ENCODE data around the gene CADM2. TPM values are rescaled to one million over a fixed set of nuclear protein-coding genes. Genes with fewer than 3 reads are reported as not detected.

The CADM2 gene
- total and polyA plus RNA-seq, 2 experiments from 2014 or later: 13.3 to 47.5 TPM

DNA sequence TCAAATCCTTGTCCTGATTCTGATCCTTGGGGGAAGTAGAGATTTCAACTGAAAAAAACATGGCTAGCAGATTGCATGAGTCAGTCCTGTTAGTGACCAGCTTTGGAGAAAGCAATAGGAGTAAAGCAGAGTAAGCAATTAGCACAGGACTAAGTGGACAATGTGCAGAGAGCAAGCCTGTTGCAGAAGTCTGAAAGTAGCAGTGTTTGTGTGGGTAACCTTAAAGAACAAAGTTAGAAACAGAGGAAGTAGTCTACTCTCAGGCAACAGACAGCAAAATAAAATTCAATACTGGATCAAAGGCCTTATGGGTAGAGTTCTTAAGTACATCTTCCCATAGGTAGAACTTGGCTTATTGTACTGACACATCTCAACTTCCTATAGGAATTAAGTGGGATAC, 916.8 kb downstream of the CADM2 start (continued):
- TF ChIP-seq, protein P1, sequence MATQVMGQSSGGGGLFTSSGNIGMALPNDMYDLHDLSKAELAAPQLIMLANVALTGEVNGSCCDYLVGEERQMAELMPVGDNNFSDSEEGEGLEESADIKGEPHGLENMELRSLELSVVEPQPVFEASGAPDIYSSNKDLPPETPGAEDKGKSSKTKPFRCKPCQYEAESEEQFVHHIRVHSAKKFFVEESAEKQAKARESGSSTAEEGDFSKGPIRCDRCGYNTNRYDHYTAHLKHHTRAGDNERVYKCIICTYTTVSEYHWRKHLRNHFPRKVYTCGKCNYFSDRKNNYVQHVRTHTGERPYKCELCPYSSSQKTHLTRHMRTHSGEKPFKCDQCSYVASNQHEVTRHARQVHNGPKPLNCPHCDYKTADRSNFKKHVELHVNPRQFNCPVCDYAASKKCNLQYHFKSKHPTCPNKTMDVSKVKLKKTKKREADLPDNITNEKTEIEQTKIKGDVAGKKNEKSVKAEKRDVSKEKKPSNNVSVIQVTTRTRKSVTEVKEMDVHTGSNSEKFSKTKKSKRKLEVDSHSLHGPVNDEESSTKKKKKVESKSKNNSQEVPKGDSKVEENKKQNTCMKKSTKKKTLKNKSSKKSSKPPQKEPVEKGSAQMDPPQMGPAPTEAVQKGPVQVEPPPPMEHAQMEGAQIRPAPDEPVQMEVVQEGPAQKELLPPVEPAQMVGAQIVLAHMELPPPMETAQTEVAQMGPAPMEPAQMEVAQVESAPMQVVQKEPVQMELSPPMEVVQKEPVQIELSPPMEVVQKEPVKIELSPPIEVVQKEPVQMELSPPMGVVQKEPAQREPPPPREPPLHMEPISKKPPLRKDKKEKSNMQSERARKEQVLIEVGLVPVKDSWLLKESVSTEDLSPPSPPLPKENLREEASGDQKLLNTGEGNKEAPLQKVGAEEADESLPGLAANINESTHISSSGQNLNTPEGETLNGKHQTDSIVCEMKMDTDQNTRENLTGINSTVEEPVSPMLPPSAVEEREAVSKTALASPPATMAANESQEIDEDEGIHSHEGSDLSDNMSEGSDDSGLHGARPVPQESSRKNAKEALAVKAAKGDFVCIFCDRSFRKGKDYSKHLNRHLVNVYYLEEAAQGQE (IDR thresholded peaks at IDR 0.05; ENCODE audit: unreplicated experiment): no peak
- no peak for TF ChIP-seq CREB1 (CRISPR knock-in tag; IDR thresholded peaks at IDR 0.05; ENCODE audit: low read depth)
- no peak for TF ChIP-seq STAT1 (IDR thresholded peaks at IDR 0.05; ENCODE audit: unreplicated experiment)
- TF ChIP-seq, protein P2, sequence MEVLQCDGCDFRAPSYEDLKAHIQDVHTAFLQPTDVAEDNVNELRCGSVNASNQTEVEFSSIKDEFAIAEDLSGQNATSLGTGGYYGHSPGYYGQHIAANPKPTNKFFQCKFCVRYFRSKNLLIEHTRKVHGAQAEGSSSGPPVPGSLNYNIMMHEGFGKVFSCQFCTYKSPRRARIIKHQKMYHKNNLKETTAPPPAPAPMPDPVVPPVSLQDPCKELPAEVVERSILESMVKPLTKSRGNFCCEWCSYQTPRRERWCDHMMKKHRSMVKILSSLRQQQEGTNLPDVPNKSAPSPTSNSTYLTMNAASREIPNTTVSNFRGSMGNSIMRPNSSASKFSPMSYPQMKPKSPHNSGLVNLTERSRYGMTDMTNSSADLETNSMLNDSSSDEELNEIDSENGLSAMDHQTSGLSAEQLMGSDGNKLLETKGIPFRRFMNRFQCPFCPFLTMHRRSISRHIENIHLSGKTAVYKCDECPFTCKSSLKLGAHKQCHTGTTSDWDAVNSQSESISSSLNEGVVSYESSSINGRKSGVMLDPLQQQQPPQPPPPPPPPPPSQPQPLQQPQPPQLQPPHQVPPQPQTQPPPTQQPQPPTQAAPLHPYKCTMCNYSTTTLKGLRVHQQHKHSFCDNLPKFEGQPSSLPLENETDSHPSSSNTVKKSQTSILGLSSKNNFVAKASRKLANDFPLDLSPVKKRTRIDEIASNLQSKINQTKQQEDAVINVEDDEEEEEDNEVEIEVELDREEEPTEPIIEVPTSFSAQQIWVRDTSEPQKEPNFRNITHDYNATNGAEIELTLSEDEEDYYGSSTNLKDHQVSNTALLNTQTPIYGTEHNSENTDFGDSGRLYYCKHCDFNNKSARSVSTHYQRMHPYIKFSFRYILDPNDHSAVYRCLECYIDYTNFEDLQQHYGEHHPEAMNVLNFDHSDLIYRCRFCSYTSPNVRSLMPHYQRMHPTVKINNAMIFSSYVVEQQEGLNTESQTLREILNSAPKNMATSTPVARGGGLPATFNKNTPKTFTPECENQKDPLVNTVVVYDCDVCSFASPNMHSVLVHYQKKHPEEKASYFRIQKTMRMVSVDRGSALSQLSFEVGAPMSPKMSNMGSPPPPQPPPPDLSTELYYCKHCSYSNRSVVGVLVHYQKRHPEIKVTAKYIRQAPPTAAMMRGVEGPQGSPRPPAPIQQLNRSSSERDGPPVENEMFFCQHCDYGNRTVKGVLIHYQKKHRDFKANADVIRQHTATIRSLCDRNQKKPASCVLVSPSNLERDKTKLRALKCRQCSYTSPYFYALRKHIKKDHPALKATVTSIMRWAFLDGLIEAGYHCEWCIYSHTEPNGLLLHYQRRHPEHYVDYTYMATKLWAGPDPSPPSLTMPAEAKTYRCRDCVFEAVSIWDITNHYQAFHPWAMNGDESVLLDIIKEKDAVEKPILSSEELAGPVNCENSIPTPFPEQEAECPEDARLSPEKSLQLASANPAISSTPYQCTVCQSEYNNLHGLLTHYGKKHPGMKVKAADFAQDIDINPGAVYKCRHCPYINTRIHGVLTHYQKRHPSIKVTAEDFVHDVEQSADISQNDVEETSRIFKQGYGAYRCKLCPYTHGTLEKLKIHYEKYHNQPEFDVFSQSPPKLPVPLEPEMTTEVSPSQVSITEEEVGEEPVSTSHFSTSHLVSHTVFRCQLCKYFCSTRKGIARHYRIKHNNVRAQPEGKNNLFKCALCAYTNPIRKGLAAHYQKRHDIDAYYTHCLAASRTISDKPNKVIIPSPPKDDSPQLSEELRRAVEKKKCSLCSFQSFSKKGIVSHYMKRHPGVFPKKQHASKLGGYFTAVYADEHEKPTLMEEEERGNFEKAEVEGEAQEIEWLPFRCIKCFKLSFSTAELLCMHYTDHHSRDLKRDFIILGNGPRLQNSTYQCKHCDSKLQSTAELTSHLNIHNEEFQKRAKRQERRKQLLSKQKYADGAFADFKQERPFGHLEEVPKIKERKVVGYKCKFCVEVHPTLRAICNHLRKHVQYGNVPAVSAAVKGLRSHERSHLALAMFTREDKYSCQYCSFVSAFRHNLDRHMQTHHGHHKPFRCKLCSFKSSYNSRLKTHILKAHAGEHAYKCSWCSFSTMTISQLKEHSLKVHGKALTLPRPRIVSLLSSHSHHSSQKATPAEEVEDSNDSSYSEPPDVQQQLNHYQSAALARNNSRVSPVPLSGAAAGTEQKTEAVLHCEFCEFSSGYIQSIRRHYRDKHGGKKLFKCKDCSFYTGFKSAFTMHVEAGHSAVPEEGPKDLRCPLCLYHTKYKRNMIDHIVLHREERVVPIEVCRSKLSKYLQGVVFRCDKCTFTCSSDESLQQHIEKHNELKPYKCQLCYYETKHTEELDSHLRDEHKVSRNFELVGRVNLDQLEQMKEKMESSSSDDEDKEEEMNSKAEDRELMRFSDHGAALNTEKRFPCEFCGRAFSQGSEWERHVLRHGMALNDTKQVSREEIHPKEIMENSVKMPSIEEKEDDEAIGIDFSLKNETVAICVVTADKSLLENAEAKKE (CRISPR knock-in tag; IDR thresholded peaks at IDR 0.05): no peak
- no peak for TF ChIP-seq ZNF114 (CRISPR knock-in tag; IDR thresholded peaks at IDR 0.05)
- TF ChIP-seq EZH2 (IDR thresholded peaks at IDR 0.05; ENCODE audit: low read depth, unreplicated experiment): no peak
- no peak for TF ChIP-seq ZNF331 (CRISPR knock-in tag; IDR thresholded peaks at IDR 0.05; ENCODE audit: low read depth)
- TF ChIP-seq POLR2AphosphoS5 (IDR thresholded peaks at IDR 0.05; ENCODE audit: low read depth): no peak
